SH-SY5Y (cell line): ENCODE data around the gene TMEM150C.

Experiments used
- GATA2 ChIP-seq: IDR thresholded peaks from 2 replicates; pipeline ENCODE4 v1.6.1; 2011; ENCODE audit warnings: mild to moderate bottlenecking, low read depth, low read length
- GATA3 ChIP-seq: IDR thresholded peaks from 2 replicates; pipeline ENCODE4 v1.6.1; 2011; ENCODE audit warnings: low read depth, mild to moderate bottlenecking, low read length, moderate library complexity

- no peak for TF ChIP-seq GATA2
- no peak for TF ChIP-seq GATA3
Observed at GRCh38 chr4:82499738-82500434, 61.9 kb downstream of the TMEM150C start.
